ENCODE measurements around the gene KCND3. TPM values are rescaled to one million over a fixed set of nuclear protein-coding genes. Genes with fewer than 3 reads are reported as not detected.

Gene KCND3
- polyA plus RNA-seq, 1 donor (not counting 4 experiments of a cell fraction or from before 2014, with no cell fraction given) = 0.21 TPM

DNA sequence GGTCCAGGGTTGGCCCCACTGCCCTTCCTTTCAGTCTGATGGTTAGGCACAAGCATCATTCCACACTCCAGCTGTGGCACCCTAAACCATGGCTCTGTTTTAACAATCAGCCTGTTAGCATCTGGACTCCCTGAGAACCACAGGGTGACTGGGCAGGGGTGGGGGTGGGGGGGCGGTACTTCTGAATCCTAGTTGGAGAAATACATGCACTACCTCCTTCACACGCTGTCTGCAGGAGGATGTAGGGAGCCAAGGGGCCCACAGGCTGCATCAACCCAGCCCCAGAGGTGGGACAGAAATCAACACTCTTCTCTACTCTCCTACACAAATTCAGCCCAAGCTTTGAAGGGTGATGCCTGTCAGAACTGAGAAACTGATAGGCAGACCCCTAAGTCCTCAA lies 209.9 kb downstream of the KCND3 start:
- H3K9me3 ChIP-seq (ENCODE audit: control insufficient read depth, low read depth, low read length) = no peaks in the 10 kb centered on the region
- FAIRE-seq = no peak
- no peak overlapping the region for H3K27ac ChIP-seq (ENCODE audit: control insufficient read depth, insufficient read depth, low read length)
- H3K36me3 ChIP-seq (ENCODE audit: control insufficient read depth in 2 of 2, extremely low read depth in 1 of 2, insufficient read depth in 2 of 2, low read length in 2 of 2) = no peaks in the 10 kb centered on the region
- no peak overlapping the region for H3K4me2 ChIP-seq (ENCODE audit: control insufficient read depth, extremely low read depth, insufficient read depth, low read depth, low read length)
- no peak for DNase-seq (ENCODE audit: low read depth, low spot score)
- H3K4me1 ChIP-seq (ENCODE audit: control insufficient read depth, extremely low read depth, insufficient read depth, low read length) = no peaks in the 10 kb centered on the region
- H2AFZ ChIP-seq (ENCODE audit: control insufficient read depth, low read length) = no peak overlapping the region
- dilution Hi-C loops (cut with MboI; ENCODE audit: extremely low pct_ligation_motif_present, low sequenced_read_pairs) = no loop called here
- no peaks in the 10 kb centered on the region for H3K9me1 ChIP-seq (ENCODE audit: control insufficient read depth, extremely low read depth, insufficient read depth, low read length)
- no peaks in the 10 kb centered on the region for H3K27me3 ChIP-seq (ENCODE audit: control insufficient read depth, extremely low read depth, insufficient read depth, low read length)
- no peak overlapping the region for H3K4me3 ChIP-seq (ENCODE audit: control insufficient read depth in 2 of 3, extremely low read depth in 1 of 3, insufficient read depth in 2 of 3, low read depth in 1 of 3, low read length in 3 of 3)
- no peak overlapping the region for H3K9ac ChIP-seq (ENCODE audit: control insufficient read depth, extremely low read depth, insufficient read depth, low read length)
- H3K79me2 ChIP-seq (ENCODE audit: control insufficient read depth, insufficient read depth, low read length) = no peaks in the 10 kb centered on the region
- H4K20me1 ChIP-seq (ENCODE audit: control insufficient read depth, extremely low read depth, insufficient read depth, low read length) = no peaks in the 10 kb centered on the region
- TF ChIP-seq EZH2 (IDR thresholded peaks at IDR 0.05; ENCODE audit: low read length) = no peak
- TF ChIP-seq, protein P1, sequence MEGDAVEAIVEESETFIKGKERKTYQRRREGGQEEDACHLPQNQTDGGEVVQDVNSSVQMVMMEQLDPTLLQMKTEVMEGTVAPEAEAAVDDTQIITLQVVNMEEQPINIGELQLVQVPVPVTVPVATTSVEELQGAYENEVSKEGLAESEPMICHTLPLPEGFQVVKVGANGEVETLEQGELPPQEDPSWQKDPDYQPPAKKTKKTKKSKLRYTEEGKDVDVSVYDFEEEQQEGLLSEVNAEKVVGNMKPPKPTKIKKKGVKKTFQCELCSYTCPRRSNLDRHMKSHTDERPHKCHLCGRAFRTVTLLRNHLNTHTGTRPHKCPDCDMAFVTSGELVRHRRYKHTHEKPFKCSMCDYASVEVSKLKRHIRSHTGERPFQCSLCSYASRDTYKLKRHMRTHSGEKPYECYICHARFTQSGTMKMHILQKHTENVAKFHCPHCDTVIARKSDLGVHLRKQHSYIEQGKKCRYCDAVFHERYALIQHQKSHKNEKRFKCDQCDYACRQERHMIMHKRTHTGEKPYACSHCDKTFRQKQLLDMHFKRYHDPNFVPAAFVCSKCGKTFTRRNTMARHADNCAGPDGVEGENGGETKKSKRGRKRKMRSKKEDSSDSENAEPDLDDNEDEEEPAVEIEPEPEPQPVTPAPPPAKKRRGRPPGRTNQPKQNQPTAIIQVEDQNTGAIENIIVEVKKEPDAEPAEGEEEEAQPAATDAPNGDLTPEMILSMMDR (optimal IDR thresholded peaks at IDR 0.05 in 1 of 3, IDR thresholded peaks at IDR 0.05 in 1 of 3, conservative IDR thresholded peaks at IDR 0.05 in 1 of 3; ENCODE audit: extremely low read depth in 1 of 3, insufficient read depth in 2 of 3, low read length in 3 of 3) = no peak

DNA sequence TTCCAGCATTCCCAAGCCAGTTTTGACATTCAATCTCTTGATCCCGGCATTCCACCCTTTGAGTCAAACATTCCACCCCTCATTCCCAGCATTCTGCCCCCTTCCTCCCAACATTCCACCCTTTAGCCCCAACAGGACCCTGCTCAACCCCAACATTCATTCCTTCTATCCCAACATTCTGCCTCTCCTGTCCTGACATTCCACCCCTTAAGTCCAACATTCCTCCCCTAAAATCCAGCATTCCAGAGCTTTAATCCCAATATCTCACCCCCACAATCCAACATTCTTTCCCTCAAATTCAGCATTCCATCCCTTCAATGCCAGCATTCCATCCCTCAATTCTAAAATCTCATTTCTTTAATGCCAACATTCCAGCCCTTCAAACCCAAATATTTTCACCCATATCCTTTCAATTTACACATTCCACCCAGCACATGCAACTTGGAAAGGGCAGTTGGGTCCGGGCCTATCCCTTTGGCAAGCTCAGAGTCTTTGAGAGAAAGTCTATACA lies 210.9 kb downstream of the KCND3 start:
- Histone ChIP-seq H3K9me3 (ENCODE audit: control insufficient read depth, low read depth, low read length) (no peaks in the 10 kb centered on the region), H3K9ac (ENCODE audit: control insufficient read depth, extremely low read depth, insufficient read depth, low read length) (no peak overlapping the region), H3K27ac (ENCODE audit: control insufficient read depth, insufficient read depth, low read length) (no peak overlapping the region), H3K27me3 (ENCODE audit: control insufficient read depth, extremely low read depth, insufficient read depth, low read length) (no peaks in the 10 kb centered on the region), H3K4me3 (ENCODE audit: control insufficient read depth in 2 of 3, extremely low read depth in 1 of 3, insufficient read depth in 2 of 3, low read depth in 1 of 3, low read length in 3 of 3) (no peak overlapping the region), H3K4me2 (ENCODE audit: control insufficient read depth, extremely low read depth, insufficient read depth, low read depth, low read length) (no peak overlapping the region), H4K20me1 (ENCODE audit: control insufficient read depth, extremely low read depth, insufficient read depth, low read length) (no peaks in the 10 kb centered on the region), H3K79me2 (ENCODE audit: control insufficient read depth, insufficient read depth, low read length) (no peaks in the 10 kb centered on the region), H2AFZ (ENCODE audit: control insufficient read depth, low read length) (no peak overlapping the region), H3K4me1 (ENCODE audit: control insufficient read depth, extremely low read depth, insufficient read depth, low read length) (no peaks in the 10 kb centered on the region), H3K36me3 (ENCODE audit: control insufficient read depth in 2 of 2, extremely low read depth in 1 of 2, insufficient read depth in 2 of 2, low read length in 2 of 2) (no peaks in the 10 kb centered on the region), H3K9me1 (ENCODE audit: control insufficient read depth, extremely low read depth, insufficient read depth, low read length) (no peaks in the 10 kb centered on the region)
- dilution Hi-C loops (cut with MboI; ENCODE audit: extremely low pct_ligation_motif_present, low sequenced_read_pairs) = no loop called here
- DNase-seq (ENCODE audit: low read depth, low spot score) (no peak), FAIRE-seq (no peak)
- TF ChIP-seq EZH2 (IDR thresholded peaks at IDR 0.05; ENCODE audit: low read length) = no peak
- TF ChIP-seq, protein P1 (optimal IDR thresholded peaks at IDR 0.05 in 1 of 3, IDR thresholded peaks at IDR 0.05 in 1 of 3, conservative IDR thresholded peaks at IDR 0.05 in 1 of 3; ENCODE audit: extremely low read depth in 1 of 3, insufficient read depth in 2 of 3, low read length in 3 of 3) = no peak

All from keratinocyte (primary cell).